HG02852 (cell line): ENCODE results near the gene ARMC7.
"Not testable (repeated sequence)": the region's sequence is repeated elsewhere in the genome, so short reads cannot be mapped to it uniquely, and the experiment has no call there.

ENCODE experiments used
- ATAC-seq: cut with Tn5 transposase; IDR thresholded peaks from one replicate; pipeline ENCODE4 v1.9.1; 2021; ENCODE audit warnings: mild to moderate bottlenecking, moderate library complexity; ENCODE audit not compliant: unreplicated experiment

Gene ARMC7

DNA sequence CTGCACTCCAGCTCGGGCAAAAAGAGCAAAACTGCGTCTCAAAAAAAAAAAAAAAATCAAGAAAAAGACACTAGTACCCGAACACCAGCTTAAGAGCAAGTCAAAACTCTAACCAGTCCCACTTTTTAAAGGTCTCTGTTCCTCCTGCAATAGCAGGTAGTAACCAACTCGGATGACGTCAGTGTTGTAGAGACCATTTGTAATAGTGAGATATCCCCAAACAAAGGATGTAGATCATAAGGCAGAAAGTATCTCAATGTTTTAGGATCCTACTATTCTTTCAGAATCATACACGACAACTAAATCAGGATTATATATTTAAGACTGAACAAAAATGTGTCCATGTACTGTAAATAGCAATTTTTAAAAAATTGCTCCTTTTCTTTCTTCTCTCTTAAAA is 42.2 kb downstream of the ARMC7 start:
- no peak for ATAC-seq

DNA sequence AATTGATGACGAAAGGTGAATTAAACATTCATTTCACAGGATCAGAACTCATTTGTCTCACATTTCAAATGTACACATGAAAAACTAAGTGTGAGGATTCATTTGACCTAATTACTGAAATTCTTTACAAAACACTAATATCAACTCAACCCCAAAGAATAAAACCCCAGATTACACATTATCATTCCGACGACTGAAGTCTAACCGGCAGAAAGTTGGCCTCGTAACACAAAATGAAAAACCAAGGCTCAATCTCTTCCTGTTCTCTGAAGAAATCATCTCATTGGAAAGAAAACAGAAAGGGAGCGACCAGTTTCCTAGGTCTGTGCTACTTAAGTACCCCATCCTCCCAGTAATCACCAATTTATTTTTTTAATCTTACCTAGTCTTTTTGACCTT is 42.8 kb downstream of the ARMC7 start:
- no peak for ATAC-seq

DNA sequence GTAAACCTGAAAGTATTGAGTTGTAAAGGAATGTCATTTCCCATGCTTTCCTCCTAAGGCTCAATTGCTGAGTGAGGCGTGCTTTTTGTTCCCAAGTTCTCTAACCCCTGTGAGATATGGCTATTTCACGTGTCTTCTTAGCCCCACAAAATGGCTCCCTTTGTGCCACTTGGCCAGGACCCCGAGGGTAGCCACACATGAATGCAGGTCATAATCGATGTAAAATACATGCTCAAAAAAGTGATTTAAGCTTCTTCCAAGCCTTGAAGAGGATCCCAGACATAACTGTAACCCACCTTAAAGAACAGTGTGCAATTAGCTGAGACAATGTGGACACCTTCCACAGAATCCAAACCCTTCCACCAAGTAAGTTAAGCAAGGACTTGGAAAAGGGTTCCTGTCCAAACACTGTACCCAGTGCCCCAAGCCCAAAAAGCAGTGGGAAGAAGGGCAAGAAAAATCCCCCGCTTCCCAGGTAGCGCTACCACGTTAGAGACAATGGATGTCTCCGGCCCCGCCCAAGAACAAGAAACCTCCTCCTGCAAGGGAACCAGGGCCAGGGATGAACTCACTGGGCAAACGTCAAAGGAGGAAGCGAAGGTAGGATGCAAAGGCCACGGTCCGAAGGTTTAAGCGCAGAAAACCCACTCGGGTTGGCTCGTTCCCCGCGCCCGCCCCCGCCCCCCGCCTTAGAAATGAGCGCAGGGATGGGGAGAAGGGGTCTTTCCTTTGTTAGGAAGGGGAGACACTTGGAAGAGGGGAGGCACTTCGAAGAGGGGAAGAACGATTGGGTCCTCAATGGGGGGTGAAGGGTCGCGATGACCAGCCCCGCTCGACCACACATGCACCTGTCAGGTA is 43.4 kb downstream of the ARMC7 start:
- no peak for ATAC-seq

DNA sequence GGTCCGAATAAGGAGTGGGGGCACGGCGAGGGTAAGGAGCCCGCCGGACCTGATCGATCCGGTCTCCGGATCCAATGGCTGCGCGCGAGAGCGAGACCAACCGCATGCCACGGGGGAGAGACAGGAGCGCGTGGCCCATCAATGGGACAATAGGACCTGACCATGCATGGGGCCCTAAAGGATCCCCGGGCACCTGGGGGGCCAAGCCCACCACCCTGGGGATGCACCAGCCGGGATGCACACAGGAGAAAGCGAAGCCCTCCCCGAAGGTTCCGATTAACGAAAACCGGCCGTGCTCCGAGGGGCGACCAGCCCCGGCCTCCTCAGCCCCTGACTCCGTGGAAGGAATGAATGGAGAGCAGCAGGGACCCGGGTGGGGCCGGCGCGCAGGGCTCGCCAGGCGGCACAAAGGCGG is 44.0 kb downstream of the ARMC7 start:
- peak; percentile 4 for ATAC-seq

DNA sequence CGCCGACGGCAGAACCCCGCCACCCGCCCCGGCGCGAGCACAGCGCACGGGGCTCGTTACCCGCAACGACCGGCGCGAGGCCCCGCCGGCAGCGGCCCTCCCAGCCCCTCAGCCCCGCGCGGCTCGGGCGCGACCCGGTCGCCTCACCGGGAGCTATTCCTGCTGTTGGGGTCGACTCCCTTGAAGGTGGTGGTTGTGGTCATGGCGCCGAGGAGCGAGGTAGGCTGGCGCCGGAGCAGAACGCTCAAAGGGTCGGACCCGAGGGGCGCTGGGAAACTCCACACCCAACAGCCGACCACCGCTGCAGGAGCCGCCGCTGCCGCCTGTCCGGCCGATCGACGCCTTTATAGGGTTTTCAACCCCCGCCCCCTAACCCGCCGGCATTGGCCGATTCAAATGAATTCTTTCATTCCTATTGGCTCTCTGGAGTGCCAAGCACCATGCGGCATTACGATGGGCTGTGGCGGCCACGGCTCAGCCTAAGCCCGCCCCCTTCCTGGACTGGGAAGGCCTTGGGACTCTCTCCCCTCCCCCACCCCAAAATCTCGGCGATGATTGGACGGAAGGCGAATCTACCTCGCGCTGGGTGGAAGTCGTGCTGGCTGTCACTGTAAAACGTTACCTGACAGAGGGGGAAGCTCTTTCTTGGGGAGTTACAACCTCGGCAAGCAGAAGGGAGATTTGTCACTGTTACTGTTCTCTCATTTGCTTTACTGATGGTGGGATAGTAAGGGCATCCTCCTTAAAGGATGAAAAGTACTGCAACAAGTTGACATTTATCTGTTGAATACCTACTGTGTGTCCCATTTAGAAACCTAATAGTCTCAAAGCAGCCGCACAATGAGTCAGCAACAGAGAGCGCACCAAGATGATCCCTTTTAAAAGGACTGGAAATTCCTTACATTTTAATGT is 44.7 kb downstream of the ARMC7 start, which contains the start of gene JPT1:
JPT1 (minus strand) TSS at position 318 of the 912 bp plus-strand sequence; CDS start at position 203, 115 bp downstream.
- ATAC-seq, result peak; percentile 93

DNA sequence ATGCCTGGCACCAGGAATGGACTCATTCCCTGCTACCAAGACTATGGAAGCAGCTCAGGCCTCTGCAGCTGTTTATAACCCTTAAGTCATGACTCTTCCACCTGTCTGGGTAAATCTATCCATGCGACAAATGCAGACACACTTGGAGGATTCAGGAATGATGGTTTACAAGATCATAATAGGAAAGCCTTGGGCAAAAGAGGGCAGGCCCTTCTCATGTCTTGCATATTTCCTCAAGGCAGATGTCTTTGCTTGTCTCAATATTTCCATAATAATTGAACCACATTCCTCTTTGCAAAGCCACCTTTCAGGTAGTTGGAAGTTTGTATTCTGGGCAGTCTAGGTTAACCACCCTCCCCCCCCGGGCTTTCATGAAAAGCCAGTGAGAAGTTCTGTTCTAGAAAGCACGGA is 45.4 kb downstream of the ARMC7 start:
- ATAC-seq, result no peak

DNA sequence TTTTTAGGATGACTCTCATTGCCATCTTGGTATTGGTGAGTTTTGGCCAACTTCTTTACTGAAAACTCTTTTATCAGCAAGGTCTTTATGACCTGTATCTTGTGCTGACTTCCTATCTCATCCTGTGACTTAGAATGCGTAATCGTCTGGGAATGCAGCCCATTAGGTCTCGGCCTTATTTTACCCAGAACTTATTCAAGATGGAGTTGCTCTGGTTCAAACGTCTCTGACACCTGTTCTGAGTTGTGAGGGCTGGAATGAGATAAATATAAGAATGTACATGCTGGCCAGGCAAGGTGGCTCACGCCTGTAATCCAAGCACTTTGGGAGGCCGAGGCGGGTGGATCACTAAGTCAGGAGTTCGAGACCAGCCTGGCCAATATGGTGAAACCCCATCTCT is 48.7 kb downstream of the ARMC7 start:
- not testable (repeated sequence) for ATAC-seq

DNA sequence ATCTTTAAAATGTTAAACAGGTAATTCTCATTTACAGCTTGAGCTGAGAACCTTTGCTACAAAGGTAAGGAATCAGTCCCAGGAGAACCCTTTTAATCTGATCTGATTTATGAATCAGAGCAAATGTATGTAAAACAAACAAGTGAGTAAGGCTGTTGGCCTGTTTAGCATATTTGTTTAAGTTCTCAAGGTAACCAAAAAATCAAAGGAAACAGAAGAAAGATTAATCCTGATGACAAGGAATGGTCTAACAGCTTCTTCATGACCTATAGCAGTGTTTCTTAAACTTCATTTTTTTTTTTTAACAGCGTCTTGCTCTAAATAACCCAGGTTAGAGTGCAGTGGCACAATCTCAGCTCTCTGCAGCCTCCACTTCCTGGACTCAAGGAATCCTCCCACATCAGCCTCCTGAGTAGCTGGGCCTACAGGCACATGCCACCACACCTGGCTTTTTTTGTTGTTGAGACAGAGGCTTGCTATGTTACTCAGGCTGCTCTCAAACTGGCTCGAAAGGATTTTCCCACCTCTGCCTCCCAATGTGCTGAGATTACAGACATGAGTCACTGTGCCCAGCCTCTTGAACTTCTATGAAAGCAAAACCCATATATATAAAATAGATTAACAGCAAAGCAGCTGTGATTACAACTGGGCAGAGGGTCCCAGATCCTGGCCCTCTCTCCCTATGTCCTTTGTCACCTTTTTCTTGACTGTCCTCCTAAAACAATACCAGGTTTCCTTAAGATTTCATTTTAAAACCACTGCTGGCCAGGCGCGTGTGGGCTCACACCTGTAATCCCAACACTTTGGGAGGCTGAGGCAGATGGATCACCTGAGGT is 49.6 kb downstream of the ARMC7 start:
- ATAC-seq, result no peak

DNA sequence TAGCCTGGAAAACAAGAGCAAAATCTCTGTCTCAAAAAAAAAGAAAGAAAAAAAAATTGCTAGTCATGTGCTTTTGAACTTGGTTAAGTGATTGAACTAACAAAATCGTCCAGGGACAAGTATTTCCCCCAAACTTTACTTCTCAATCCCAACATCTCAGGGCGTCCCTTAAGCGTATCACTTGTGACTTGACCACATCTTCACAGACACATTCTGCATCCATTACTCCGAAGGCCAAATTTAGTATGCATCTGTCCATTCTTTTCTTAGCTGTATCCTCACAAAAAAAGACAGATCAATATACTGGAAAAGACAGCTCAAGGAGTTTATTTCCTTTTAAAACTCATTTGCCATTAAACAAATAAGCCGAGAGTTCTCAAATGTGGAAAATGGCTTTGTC is 50.4 kb downstream of the ARMC7 start:
- no peak for ATAC-seq

DNA sequence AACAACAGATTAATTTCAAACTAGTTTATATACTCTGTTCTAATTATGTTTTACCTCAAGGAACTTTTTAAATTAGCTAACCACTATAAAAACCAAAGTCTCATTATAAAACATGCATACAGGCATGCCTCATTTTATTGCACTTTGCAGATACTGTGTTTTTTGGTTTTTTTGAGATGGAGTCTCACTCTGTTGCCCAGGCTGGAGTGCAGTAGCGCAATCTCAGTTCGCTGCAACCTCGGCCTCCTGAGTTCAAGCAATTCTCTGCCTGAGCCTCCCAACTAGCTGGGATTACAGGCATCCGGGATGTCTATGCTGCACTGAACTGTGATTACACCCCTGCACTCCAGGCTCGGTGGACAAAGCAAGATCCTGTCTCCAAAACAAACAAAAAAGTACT is 53.3 kb downstream of the ARMC7 start:
- no peak for ATAC-seq

DNA sequence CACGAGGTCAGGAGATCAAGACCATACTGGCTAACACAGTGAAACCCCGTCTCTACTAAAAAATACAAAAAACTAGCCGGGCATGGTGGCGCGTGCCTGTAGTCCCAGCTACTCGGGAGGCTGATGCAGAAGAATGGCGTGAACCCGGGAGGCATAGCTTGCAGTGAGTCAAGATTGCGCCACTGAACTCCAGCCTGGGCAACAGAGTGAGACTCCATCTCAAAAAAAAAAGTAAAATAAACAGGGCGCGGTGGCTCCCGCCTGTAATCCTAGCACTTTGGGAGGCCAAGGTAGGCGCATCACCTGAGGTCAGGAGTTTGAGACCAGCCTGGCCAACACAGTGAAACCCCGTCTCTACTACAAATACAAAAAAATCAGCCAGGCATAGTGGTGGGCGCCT is 54.8 kb downstream of the ARMC7 start:
- ATAC-seq, result not testable (repeated sequence)

DNA sequence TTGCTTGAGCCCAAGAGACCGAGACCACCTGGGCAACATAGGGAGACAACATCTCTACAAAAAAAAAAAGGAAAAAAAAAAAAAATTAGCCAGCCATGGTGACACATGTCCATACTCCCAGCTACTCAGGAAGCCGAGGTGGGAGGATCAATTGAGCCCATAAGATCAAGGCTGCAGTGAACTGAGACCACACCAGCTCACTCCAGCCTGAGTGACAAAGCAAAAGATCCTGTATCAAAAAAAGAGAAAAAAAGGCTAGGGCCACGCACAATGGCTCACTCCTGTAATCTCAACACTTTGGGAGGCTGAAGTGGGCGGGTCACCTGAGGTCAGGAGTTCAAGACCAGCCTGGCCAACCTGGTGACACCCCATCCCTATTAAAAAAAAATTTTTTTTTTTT is 59.2 kb downstream of the ARMC7 start:
- no peak for ATAC-seq

DNA sequence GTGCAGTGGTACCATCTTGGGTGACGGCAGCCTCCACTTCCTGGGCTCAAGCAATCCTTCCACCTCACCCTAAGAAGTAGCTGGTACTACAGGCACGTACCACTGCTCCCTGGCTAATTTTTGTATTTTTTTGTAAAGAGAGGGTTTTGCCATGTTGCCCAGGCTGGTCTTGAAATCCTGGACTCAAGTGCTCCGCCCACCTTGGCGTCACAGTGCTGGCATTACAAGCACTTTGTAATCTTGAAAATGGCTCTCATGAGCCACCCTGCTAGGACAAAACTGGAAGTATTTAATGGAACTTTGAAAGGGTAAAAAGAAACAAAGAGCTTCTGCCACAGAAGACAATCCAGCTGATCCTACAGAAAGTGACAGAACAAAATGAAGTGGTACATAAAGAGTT is 63.8 kb downstream of the ARMC7 start:
- no peak for ATAC-seq

DNA sequence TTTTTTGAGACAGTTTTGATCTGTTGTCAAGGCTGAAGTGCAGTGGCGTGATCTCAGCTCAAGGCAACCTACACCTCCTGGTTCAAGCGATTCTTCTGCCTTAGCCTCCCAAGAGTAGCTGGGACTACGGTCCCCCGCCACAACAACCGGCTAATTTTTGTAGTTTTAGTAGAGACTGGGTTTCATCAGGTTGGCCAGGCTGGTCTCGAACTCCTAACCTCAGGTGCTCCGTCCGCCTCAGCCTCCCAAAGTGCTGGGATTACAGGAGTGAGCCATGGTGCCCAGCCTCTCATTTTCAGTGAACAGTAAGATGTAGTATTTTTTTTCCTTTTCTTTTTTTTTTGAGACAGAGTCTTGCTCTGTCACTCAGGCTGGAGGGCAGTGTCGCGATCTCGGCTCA is 65.2 kb downstream of the ARMC7 start:
- ATAC-seq, result no peak

DNA sequence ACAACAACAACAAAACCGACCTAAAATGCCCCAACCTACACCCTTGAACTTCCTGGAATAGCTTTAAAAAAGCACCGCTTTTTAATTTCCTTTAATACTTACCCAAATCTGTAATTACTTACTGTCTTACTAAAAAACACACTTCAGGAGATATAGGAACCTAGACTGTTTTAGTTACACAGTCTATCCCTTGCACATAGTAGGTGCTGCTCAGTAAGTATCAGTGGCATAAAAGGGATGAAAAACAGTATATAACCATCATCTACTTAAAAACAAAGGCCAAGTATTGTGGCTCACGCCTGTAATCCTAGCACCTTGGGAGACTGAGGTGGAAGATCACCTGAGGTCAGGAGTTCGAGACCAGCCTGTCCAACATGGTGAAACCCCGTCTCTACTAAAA is 66.9 kb downstream of the ARMC7 start:
- no peak for ATAC-seq

DNA sequence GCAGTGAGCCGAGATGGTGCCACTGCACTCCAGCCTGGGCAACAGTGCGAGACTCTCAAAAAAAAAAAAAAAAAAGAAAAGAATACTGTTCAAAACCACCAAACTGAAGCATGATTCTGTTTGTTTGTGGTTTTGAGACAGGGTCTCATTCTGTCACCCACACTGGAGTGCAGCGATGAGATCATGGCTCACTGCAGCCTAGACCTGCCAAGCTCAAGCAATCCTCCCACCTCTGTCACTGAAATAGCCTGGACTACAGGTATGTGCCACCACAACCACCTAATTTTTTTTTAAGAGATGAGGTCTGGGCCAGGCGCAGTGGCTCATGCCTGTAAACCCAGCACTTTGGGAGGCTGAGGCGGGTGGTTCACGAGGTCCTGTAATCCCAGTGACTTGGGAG is 68.7 kb downstream of the ARMC7 start:
- ATAC-seq, result no peak
